SH-SY5Y (cell line): ENCODE measurements around the gene METRNL.

Source experiments
- GATA2 ChIP-seq: IDR thresholded peaks from 2 replicates; pipeline ENCODE4 v1.6.1; 2011; ENCODE audit warnings: mild to moderate bottlenecking, low read depth, low read length
- GATA3 ChIP-seq: IDR thresholded peaks from 2 replicates; pipeline ENCODE4 v1.6.1; 2011; ENCODE audit warnings: low read depth, mild to moderate bottlenecking, low read length, moderate library complexity

DNA sequence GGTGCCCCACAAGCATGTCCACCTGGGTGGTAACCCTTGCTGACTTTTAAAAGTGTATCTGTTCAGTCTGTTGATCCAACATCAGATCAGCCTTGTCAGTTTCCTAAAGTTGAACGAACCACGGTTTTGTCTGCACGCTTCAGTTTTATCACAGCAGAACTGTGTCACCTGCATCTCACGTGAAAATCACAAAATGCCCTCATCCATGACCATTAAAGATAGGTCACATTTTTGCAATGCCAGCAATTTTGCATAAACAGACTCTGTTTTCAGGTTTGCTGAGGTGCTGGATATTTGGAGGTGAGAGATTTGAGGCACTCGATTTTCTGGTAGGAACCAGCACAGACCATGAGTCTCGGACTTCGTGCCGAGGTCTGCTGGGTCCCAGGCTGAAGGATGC lies 3.0 kb downstream of the METRNL start:
- TF ChIP-seq GATA2: no peak
- no peak for TF ChIP-seq GATA3
